DND-41 (cell line): ENCODE data around the gene FAM241A.
"Not testable (repeated sequence)": the region's sequence is repeated elsewhere in the genome, so short reads cannot be mapped to it uniquely, and the experiment has no call there.

ENCODE experiments used
- ATAC-seq: fragments of 200-7000 bp; cut with Tn5 transposase; 3 replicates; pipeline ENCODE4 v1.9.1; 2021; ENCODE audit warnings: low read depth; ENCODE audit not compliant: insufficient read depth
- DNase-seq: peaks from one replicate; pipeline ENCODE4 v3.0.0-alpha.2; 2020
- H2AFZ ChIP-seq: 2 replicates; pipeline ENCODE4 v1.6.0; 2012; ENCODE audit warnings: low read depth, low read length
- H3K27ac ChIP-seq: 2 replicates; pipeline ENCODE4 v1.5.1; 2012; ENCODE audit warnings: low read length, inconsistent platforms
- H3K27me3 ChIP-seq: fragments of 200-600 bp; sonication (generic); 2 replicates; pipeline ENCODE4 v1.6.0; 2012; ENCODE audit warnings: low read length, mild to moderate bottlenecking, inconsistent platforms; ENCODE audit not compliant: insufficient read depth, poor library complexity
- H3K36me3 ChIP-seq: 2 replicates; pipeline ENCODE4 v1.5.1; 2012; ENCODE audit warnings: low read length, inconsistent platforms; ENCODE audit not compliant: insufficient read depth
- H3K4me1 ChIP-seq: 2 replicates; pipeline ENCODE4 v1.5.1; 2012; ENCODE audit warnings: mild to moderate bottlenecking, low read length; ENCODE audit not compliant: insufficient read depth
- H3K4me2 ChIP-seq: 2 replicates; pipeline ENCODE4 v1.6.0; 2012; ENCODE audit warnings: mild to moderate bottlenecking, moderate library complexity, low read length, inconsistent platforms; ENCODE audit not compliant: insufficient read depth
- H3K4me3 ChIP-seq, 2 experiments: fragments of 200-600 bp in 1 of 2; shearing (Covaris generic) in 1 of 2; 2 replicates each; pipeline ENCODE4 v1.5.1; 2012 to 2016; ENCODE audit warnings: inconsistent platforms in 2 of 2, low read length in 2 of 2, mild to moderate bottlenecking in 2 of 2, low read depth in 1 of 2, moderate library complexity in 1 of 2
- H3K79me2 ChIP-seq: 2 replicates; pipeline ENCODE4 v1.6.0; 2012; ENCODE audit warnings: low read length, inconsistent platforms; ENCODE audit not compliant: insufficient read depth
- H3K9ac ChIP-seq: 2 replicates; pipeline ENCODE4 v1.6.0; 2012; ENCODE audit warnings: low read depth, mild to moderate bottlenecking, inconsistent platforms, low read length, moderate library complexity
- H3K9me3 ChIP-seq: 2 replicates; pipeline ENCODE4 v1.5.1; 2012; ENCODE audit warnings: low read length, moderate library complexity, mild to moderate bottlenecking, inconsistent platforms; ENCODE audit not compliant: insufficient read depth, severe bottlenecking
- H4K20me1 ChIP-seq: 2 replicates; pipeline ENCODE4 v1.6.0; 2012; ENCODE audit warnings: low read length; ENCODE audit not compliant: insufficient read depth
- CTCF ChIP-seq: IDR thresholded peaks from 2 replicates; pipeline ENCODE4 v1.5.1; 2012; ENCODE audit warnings: borderline replicate concordance, low read length, moderate library complexity, mild to moderate bottlenecking; ENCODE audit not compliant: poor library complexity, severe bottlenecking; ENCODE audit errors: extremely low read depth
- EZH2 ChIP-seq: IDR thresholded peaks from 3 replicates; pipeline ENCODE4 v1.6.1; 2012; ENCODE audit warnings: borderline replicate concordance, low read depth, mild to moderate bottlenecking, moderate library complexity, low read length, inconsistent platforms; ENCODE audit not compliant: severe bottlenecking

The FAM241A gene

GRCh38 chr4:112201915-112202505 is 56.8 kb downstream of the FAM241A start:
- Histone ChIP-seq H3K79me2 (no peaks in the 10 kb centered on the region), H4K20me1 (no peaks in the 10 kb centered on the region), H3K4me2 (no peak overlapping the region), H3K9ac (no peak overlapping the region), H3K27ac (no peak overlapping the region), H3K27me3 (no peaks in the 10 kb centered on the region), H2AFZ (no peak overlapping the region), H3K9me3 (no peaks in the 10 kb centered on the region), H3K4me3 (no peak overlapping the region), H3K4me1 (no peaks in the 10 kb centered on the region), H3K36me3 (no peaks in the 10 kb centered on the region)
- TF ChIP-seq CTCF (no peak), EZH2 (no peak)
- no peak for ATAC-seq
- DNase-seq: no peak

DNA sequence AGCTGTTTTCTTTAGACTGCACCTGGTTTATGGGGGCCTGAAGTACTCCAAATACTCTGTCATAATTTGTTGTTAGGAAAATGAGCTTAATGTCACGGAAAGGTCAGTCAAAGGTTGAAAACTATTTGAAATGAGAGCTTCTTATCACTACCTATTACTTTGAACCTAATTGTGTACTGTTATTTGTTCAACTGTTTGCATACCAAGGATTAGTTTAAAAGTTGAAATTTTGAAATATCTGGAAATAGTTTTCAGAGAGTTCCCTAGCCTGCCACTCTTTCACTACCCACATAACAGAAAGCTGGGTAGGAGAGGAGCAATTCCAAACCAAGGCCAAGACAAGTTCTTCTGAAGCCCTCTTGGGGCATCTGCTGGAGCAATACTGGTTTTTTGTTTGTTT is 58.3 kb downstream of the FAM241A start:
- no peaks in the 10 kb centered on the region for H3K4me1 ChIP-seq
- no peak overlapping the region for H2AFZ ChIP-seq
- H3K79me2 ChIP-seq: no peaks in the 10 kb centered on the region
- ATAC-seq: no peak
- no peaks in the 10 kb centered on the region for H3K36me3 ChIP-seq
- no peak overlapping the region for H3K4me3 ChIP-seq
- no peaks in the 10 kb centered on the region for H3K27me3 ChIP-seq
- H3K9ac ChIP-seq: no peak overlapping the region
- no peak overlapping the region for H3K4me2 ChIP-seq
- TF ChIP-seq CTCF: no peak
- no peak for TF ChIP-seq EZH2
- H3K9me3 ChIP-seq: no peaks in the 10 kb centered on the region
- no peak overlapping the region for H3K27ac ChIP-seq
- DNase-seq: no peak
- no peaks in the 10 kb centered on the region for H4K20me1 ChIP-seq

DNA sequence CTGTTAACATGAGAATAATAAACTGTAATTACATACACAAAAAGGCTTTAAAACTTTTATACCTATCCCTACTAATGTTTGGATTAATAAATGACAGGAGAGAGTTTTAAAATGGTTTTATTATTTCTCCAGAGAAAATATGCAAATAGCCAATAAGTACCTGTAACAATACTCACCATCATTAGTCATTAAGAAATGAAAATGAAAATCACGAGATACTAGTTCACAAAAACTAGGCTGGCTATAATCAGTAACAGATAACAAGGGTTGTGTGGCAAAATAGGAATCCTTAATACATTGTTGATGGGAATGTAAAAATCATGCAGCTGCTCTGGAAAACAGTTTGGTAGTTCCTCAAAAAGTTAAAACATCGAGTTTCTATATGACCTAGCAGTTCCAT is 61.2 kb downstream of the FAM241A start:
- Histone ChIP-seq H3K4me2 (no peak overlapping the region), H3K4me1 (no peaks in the 10 kb centered on the region), H3K9me3 (no peaks in the 10 kb centered on the region), H3K27ac (no peak overlapping the region), H4K20me1 (no peaks in the 10 kb centered on the region), H3K4me3 (no peak overlapping the region), H3K36me3 (no peaks in the 10 kb centered on the region), H2AFZ (no peak overlapping the region), H3K9ac (no peak overlapping the region), H3K79me2 (no peaks in the 10 kb centered on the region), H3K27me3 (no peaks in the 10 kb centered on the region)
- ATAC-seq: no peak
- TF ChIP-seq EZH2: no peak
- no peak for TF ChIP-seq CTCF
- DNase-seq: no peak

GRCh38 chr4:112208137-112209095 is 63.2 kb downstream of the FAM241A start:
- H3K4me2 ChIP-seq, ATAC-seq: not testable (repeated sequence)

More at GRCh38 chr4:112208137-112209095, 63.2 kb downstream of the FAM241A start:
- H3K4me1 ChIP-seq, H3K9ac ChIP-seq, H2AFZ ChIP-seq, DNase-seq, H4K20me1 ChIP-seq, H3K27ac ChIP-seq, H3K4me3 ChIP-seq, H3K9me3 ChIP-seq, H3K27me3 ChIP-seq, H3K79me2 ChIP-seq, H3K36me3 ChIP-seq: not testable (repeated sequence)
